ENCODE measurements around the gene COLEC12. TPM values are rescaled to one million over a fixed set of nuclear protein-coding genes. Genes with fewer than 3 reads are reported as not detected.

The COLEC12 gene
- polyA plus RNA-seq, 3 donors, result 0.21 to 0.47 (median 0.35) TPM

DNA sequence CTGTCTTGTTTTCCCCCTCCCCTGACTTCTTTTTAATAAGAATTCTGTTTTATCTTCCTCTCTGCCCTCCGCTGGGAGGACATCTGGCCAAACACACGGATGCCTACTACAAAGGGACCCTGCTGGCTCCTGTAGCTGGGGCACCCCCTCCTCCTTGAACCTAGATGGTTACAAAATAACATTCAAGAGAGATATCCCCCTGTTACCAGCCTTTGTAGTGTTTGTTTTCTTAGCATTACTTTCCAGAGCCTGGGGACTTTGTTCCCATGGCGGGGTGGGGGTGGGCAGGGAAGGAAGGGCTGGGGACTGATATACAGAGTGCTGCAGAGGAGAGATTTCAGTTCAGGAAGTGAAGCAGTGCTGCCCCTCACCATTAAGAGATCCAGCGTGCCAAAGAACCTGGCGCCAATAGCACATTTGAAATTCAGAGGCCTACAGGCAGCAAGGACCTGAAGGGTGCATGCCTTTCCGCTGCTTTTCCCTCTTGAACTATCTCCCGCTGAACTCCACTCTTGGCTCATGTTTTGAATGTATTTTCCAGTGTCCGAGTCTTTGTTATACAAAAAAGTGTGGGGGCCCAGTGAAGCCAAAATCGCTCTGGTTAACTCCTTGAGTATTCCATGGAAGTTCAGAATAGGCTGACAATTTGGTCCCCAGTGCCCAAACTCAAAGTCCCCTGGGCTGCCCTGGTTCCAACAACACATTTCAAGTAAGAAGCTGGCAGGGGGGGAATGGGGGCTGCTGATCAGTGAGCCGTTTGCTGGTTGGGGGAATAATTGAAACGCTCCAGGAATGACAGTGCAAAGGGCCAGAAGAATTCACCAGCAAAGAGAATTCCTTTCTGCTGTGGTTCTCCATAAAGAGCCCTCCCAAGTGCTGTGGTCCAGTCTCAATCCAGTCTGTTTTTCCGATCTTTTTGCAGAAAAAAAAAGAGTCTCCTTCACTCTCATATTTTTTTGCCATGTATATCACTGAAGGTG is 137.9 kb downstream of the COLEC12 start:
- Histone ChIP-seq H3K27ac (ENCODE audit: low read depth in 1 of 2, low read length in 2 of 2) (peak overlapping the region in 1 of 2 donors; percentile 61), H3K79me2 (ENCODE audit: insufficient read depth, low read length) (no peaks in the 10 kb centered on the region), H3K4me1 (ENCODE audit: control insufficient read depth in 1 of 2, insufficient read depth in 2 of 2, low read length in 2 of 2) (peaks cover 40 to 45% of the 10 kb centered on the region in 2 donors), H3K36me3 (replicated peaks in 1 of 2; ENCODE audit: control insufficient read depth in 1 of 2, insufficient read depth in 2 of 2, low read length in 2 of 2) (no peaks in the 10 kb centered on the region), H2AFZ (ENCODE audit: insufficient read depth, low read depth, low read length, poor library complexity, severe bottlenecking) (no peak overlapping the region), H3K9me3 (replicated peaks in 1 of 2; ENCODE audit: control insufficient read depth in 1 of 2, insufficient read depth in 1 of 2, low read length in 2 of 2) (no peaks in the 10 kb centered on the region), H3K4me3 (replicated peaks in 1 of 3; ENCODE audit: low read depth in 2 of 3, low read length in 3 of 3) (peak overlapping the region in 1 of 3 experiments; percentile 41), H4K20me1 (ENCODE audit: insufficient read depth, low read length) (no peaks in the 10 kb centered on the region), H3K4me2 (replicated peaks; ENCODE audit: extremely low read depth, low read length, poor library complexity, severe bottlenecking) (peak overlapping the region; percentile 51), H3K27me3 (ENCODE audit: control insufficient read depth in 2 of 2, insufficient read depth in 2 of 2, low read length in 2 of 2) (no peaks in the 10 kb centered on the region), H3K9ac (ENCODE audit: insufficient read depth, low read length, poor library complexity, severe bottlenecking) (no peak overlapping the region)
- DNase-seq, result no peak
- Mint-ChIP-seq H3K9me3 (peaks cover 0 to 2% (median 0%) of the 10 kb centered on the region in 7 donors), H3K36me3 (peaks cover 4 to 5% of the 10 kb centered on the region in 2 donors), H3K27me3 (ENCODE audit: low read depth in 3 of 3) (peaks cover 3 to 5% (median 3%) of the 10 kb centered on the region in 3 donors), H3K27ac (peak overlapping the region; percentile 51 to 92 (median 82)), H3K4me3 (peak overlapping the region in 1 of 2 donors; percentile 57), H3K4me1 (peaks cover 45% of the 10 kb centered on the region)
- TF ChIP-seq, protein P1, sequence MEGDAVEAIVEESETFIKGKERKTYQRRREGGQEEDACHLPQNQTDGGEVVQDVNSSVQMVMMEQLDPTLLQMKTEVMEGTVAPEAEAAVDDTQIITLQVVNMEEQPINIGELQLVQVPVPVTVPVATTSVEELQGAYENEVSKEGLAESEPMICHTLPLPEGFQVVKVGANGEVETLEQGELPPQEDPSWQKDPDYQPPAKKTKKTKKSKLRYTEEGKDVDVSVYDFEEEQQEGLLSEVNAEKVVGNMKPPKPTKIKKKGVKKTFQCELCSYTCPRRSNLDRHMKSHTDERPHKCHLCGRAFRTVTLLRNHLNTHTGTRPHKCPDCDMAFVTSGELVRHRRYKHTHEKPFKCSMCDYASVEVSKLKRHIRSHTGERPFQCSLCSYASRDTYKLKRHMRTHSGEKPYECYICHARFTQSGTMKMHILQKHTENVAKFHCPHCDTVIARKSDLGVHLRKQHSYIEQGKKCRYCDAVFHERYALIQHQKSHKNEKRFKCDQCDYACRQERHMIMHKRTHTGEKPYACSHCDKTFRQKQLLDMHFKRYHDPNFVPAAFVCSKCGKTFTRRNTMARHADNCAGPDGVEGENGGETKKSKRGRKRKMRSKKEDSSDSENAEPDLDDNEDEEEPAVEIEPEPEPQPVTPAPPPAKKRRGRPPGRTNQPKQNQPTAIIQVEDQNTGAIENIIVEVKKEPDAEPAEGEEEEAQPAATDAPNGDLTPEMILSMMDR (IDR thresholded peaks at IDR 0.05), result no peak
- intact Hi-C loops (cut with micrococcal nuclease), result loop anchor here in 1 of 2 donors (5.0 kb wide), 1 partner anchor 35 kb away; no protein-coding TSS in a partner anchor
- whole genome bisulfite sequencing (ENCODE audit: insufficient coverage), result 86% methylated on average over 8 of the region's 12 CpGs

DNA sequence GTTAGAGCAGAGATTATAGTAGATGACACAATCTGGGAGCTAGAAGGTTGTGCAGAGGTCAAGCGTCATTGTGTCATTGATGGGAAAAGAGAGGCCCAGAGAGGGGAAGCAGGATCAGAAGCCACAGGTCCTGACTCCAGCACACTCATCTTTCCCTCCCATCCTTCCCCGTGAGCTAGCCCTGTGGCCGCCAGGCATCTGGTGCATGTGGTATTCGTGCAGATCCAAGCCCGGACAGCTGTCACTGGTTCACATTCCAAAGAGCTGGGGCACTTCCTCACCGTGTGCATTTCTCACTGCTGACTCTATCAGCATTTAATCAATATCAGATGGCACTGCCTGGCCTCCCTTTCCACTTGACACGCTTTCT is 138.6 kb downstream of the COLEC12 start:
- intact Hi-C loops (cut with micrococcal nuclease), result loop anchor here in 1 of 2 donors (5.0 kb wide), 1 partner anchor 35 kb away; no protein-coding TSS in a partner anchor
- H3K4me1 Mint-ChIP-seq, result peaks cover 45% of the 10 kb centered on the region
- no peaks in the 10 kb centered on the region for H3K36me3 ChIP-seq (replicated peaks in 1 of 2; ENCODE audit: control insufficient read depth in 1 of 2, insufficient read depth in 2 of 2, low read length in 2 of 2)

More for the DNA sequence above, 138.6 kb downstream of the COLEC12 start:
- Mint-ChIP-seq H3K4me3 (peak overlapping the region in 1 of 2 donors; percentile 33), H3K36me3 (peaks cover 4 to 5% of the 10 kb centered on the region in 2 donors), H3K9me3 (peaks cover 0 to 2% (median 0%) of the 10 kb centered on the region in 7 donors), H3K27me3 (ENCODE audit: low read depth in 3 of 3) (peaks cover 3 to 5% (median 3%) of the 10 kb centered on the region in 3 donors), H3K27ac (peak overlapping the region in 3 of 7 donors; percentile 3 to 66 (median 37))
- H3K4me2 ChIP-seq (replicated peaks; ENCODE audit: extremely low read depth, low read length, poor library complexity, severe bottlenecking), result no peak overlapping the region
- TF ChIP-seq, protein P1 (IDR thresholded peaks at IDR 0.05), result no peak
- no peak overlapping the region for H3K9ac ChIP-seq (ENCODE audit: insufficient read depth, low read length, poor library complexity, severe bottlenecking)
- WGBS (ENCODE audit: insufficient coverage), result 37% methylated on average over 7 of the region's 7 CpGs
- H3K79me2 ChIP-seq (ENCODE audit: insufficient read depth, low read length), result no peaks in the 10 kb centered on the region
- H3K4me1 ChIP-seq (ENCODE audit: control insufficient read depth in 1 of 2, insufficient read depth in 2 of 2, low read length in 2 of 2), result peaks cover 40 to 45% of the 10 kb centered on the region in 2 donors
- H3K27ac ChIP-seq (ENCODE audit: low read depth in 1 of 2, low read length in 2 of 2), result no peak overlapping the region
- no peak overlapping the region for H2AFZ ChIP-seq (ENCODE audit: insufficient read depth, low read depth, low read length, poor library complexity, severe bottlenecking)
- DNase-seq, result peak in 2 of 3 donors; percentile 16 to 59
- H3K4me3 ChIP-seq (replicated peaks in 1 of 3; ENCODE audit: low read depth in 2 of 3, low read length in 3 of 3), result no peak overlapping the region
- H3K9me3 ChIP-seq (replicated peaks in 1 of 2; ENCODE audit: control insufficient read depth in 1 of 2, insufficient read depth in 1 of 2, low read length in 2 of 2), result no peaks in the 10 kb centered on the region
- H3K27me3 ChIP-seq (ENCODE audit: control insufficient read depth in 2 of 2, insufficient read depth in 2 of 2, low read length in 2 of 2), result no peaks in the 10 kb centered on the region
- no peaks in the 10 kb centered on the region for H4K20me1 ChIP-seq (ENCODE audit: insufficient read depth, low read length)

Measured in CD14-positive monocyte (primary cell).